Upper lobe of left lung (tissue), 6 donors: ENCODE measurements around the gene ACOXL. TPM values are rescaled to one million over a fixed set of nuclear protein-coding genes. Genes with fewer than 3 reads are reported as not detected.
"Not testable (repeated sequence)": the region's sequence is repeated elsewhere in the genome, so short reads cannot be mapped to it uniquely, and the experiment has no call there.

Source experiments
- ATAC-seq, 2 donors: fragments of 200-7000 bp; cut with Tn5 transposase; one replicate each; pipeline ENCODE4 v1.9.1; 2022; ENCODE audit warnings: mild to moderate bottlenecking in 2 of 2, moderate library complexity in 2 of 2; ENCODE audit not compliant: low FRiP score in 2 of 2
- DNase-seq, 2 donors: peaks; one replicate each; pipeline ENCODE4 v3.0.0-alpha.2; 2019 to 2020
- H3K27ac ChIP-seq, 4 donors: fragments of 200-600 bp; sonication (generic); one replicate each; pipeline ENCODE4 v1.5.1; 2016 to 2019
- H3K27me3 ChIP-seq, 4 donors: fragments of 200-600 bp; sonication (generic); one replicate each; pipeline ENCODE4 v1.5.1; 2017 to 2019
- H3K36me3 ChIP-seq, 4 donors: fragments of 200-600 bp; sonication (generic); one replicate each; pipeline ENCODE4 v1.5.1; 2016 to 2019
- H3K4me1 ChIP-seq, 4 donors: fragments of 200-600 bp; sonication (generic); one replicate each; pipeline ENCODE4 v1.5.1; 2018 to 2019
- H3K4me3 ChIP-seq, 4 donors: fragments of 200-600 bp; sonication (generic); one replicate each; pipeline ENCODE4 v1.5.1; 2017 to 2019; ENCODE audit warnings: mild to moderate bottlenecking in 2 of 4, moderate library complexity in 1 of 4
- H3K9me3 ChIP-seq, 4 donors: fragments of 200-600 bp; sonication (generic); one replicate each; pipeline ENCODE4 v1.5.1; 2018 to 2019
- EP300 ChIP-seq, 4 donors: sonication (generic); formaldehyde crosslinking; IDR thresholded peaks; one replicate each; pipeline ENCODE4 v1.5.1; 2017; ENCODE audit warnings: antibody characterized with exemption in 4 of 4, control low read depth in 2 of 4
- POLR2A ChIP-seq, 4 donors: fragments of 450-650 bp; IDR thresholded peaks; one replicate each; pipeline ENCODE4 v1.5.1; 2016 to 2017; ENCODE audit warnings: antibody characterized with exemption in 4 of 4, mild to moderate bottlenecking in 2 of 4
- POLR2AphosphoS5 ChIP-seq, 2 donors: sonication (generic); formaldehyde crosslinking; IDR thresholded peaks; one replicate each; pipeline ENCODE4 v1.5.1; 2017; ENCODE audit warnings: antibody characterized with exemption in 2 of 2
- WGBS, 2 donors: methylation state at CpG; one replicate each; pipeline ENCODE4 v1.1.5; 2017 to 2018; 5-methylcytosine and 5-hydroxymethylcytosine counted together
- total RNA-seq, 6 donors: library from RNA; depleted of rRNA in 4 of 6; stranded (reverse); fragments of >200 nt in 4 of 6; gene quantifications; one replicate each; pipeline versions ENCODE4 v1.1.0 to v1.2.1, GENCODE V29; 2016 to 2021
- TF ChIP-seq, protein P1 (sequence below), 6 experiments: fragments of 450-650 bp in 4 of 6; fragments of 200-600 bp in 2 of 6; sonication (generic) in 2 of 6; IDR thresholded peaks; one replicate each; pipeline ENCODE4 v1.5.1; 2016 to 2019; ENCODE audit warnings: antibody characterized with exemption in 6 of 6
- donor health status: DM: no; HTN: no; CAD: no; lungs with moderate emphysema.
- donor health status: DM: no; HTN: yes; CAD: no; lungs with severe emphysema.

ACOXL gene
- total RNA-seq, 6 donors from 2014 or later = 30.2 to 128 (median 38.0) TPM

DNA sequence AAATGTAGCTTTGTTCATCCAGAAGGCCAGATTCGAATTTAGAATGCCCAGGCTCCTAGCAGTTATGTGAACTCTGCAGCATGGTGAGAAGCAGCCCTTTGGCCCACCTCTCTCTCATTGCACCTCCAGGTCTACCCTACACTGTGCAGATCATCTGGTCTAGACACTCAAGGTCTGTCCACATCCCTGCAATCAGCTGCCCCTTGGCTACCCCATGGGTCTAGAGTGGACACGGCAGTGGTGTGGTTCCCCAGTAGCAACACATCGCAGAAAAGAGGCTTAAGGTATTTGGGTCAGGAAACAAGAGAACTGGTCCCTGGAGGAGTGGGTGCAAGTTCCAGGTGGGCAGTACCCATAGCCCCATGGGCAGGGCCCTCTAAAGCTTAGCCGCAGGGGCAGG lies 311.7 kb downstream of the ACOXL start:
- TF ChIP-seq POLR2A (IDR thresholded peaks at IDR 0.05) = no peak
- TF ChIP-seq, protein P1, sequence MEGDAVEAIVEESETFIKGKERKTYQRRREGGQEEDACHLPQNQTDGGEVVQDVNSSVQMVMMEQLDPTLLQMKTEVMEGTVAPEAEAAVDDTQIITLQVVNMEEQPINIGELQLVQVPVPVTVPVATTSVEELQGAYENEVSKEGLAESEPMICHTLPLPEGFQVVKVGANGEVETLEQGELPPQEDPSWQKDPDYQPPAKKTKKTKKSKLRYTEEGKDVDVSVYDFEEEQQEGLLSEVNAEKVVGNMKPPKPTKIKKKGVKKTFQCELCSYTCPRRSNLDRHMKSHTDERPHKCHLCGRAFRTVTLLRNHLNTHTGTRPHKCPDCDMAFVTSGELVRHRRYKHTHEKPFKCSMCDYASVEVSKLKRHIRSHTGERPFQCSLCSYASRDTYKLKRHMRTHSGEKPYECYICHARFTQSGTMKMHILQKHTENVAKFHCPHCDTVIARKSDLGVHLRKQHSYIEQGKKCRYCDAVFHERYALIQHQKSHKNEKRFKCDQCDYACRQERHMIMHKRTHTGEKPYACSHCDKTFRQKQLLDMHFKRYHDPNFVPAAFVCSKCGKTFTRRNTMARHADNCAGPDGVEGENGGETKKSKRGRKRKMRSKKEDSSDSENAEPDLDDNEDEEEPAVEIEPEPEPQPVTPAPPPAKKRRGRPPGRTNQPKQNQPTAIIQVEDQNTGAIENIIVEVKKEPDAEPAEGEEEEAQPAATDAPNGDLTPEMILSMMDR (IDR thresholded peaks at IDR 0.05) = no peak
- no peak for TF ChIP-seq POLR2AphosphoS5 (IDR thresholded peaks at IDR 0.05)
- no peak for TF ChIP-seq EP300 (IDR thresholded peaks at IDR 0.05)
- Histone ChIP-seq H3K27ac (no peak overlapping the region), H3K4me1 (no peaks in the 10 kb centered on the region), H3K27me3 (no peaks in the 10 kb centered on the region), H3K9me3 (no peaks in the 10 kb centered on the region), H3K4me3 (no peak overlapping the region), H3K36me3 (no peaks in the 10 kb centered on the region)
- ATAC-seq (no peak), DNase-seq (no peak)
- WGBS, 2 donors = 80 to 93% methylated on average over 4 of the region's 4 CpGs

DNA sequence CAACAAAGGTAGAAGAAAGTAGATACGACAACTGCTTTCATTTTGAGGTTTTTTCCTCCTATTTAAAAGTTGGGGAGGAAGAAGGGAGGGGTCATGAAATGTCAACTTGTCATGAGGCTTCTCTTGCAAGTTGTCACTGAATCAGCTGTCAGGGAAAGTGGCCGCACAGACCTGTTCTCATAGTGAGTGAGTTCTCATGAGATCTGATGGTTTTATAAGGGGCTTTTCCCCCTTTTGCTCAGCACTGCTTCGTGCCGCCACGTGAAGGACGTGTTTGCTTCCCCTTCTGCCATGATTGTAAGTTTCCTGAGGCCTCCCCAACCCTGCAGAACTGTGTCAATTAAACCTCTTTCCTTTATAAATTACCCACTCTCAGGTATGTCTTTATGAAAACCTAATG lies 312.9 kb downstream of the ACOXL start:
- H3K4me3 ChIP-seq, H3K4me1 ChIP-seq, H3K9me3 ChIP-seq, DNase-seq, H3K27ac ChIP-seq, H3K36me3 ChIP-seq, ATAC-seq, H3K27me3 ChIP-seq: not testable (repeated sequence)
- WGBS, 2 donors = 84 to 88% methylated on average over 6 of the region's 6 CpGs

DNA sequence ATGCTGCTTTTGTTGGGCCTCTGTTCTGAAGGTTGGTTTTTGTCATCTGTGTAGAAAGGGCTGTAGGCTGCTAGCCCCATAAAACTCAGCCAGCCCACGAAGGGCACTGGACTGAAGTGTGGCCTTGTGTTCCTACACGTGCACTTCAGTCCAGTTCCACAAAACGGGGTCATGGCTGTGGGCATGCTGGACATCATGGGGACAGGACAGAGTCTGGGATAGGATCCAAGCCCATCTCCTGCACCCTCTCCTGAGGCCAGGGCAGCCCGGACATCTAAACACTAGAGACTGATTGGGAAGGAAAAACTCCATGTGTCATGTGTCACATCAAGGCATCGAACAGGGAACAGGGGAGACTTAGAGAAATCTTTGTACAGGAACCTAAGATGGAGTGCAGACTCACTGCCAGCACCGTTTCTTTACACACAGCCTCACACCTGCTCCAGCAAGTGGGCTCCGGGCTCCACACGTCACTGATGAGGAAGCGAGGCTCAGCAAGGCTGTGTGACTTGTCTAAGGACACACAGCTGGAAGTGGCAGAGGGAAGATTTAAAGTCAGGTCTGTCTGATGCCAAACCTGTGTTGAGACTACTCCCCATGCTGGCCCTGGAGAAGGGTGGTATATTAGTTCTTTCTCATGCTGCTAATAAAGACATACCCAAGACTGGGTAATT lies 313.5 kb downstream of the ACOXL start:
- Histone ChIP-seq H3K27me3 (no peaks in the 10 kb centered on the region), H3K36me3 (no peaks in the 10 kb centered on the region), H3K27ac (no peak overlapping the region), H3K9me3 (no peaks in the 10 kb centered on the region), H3K4me3 (no peak overlapping the region), H3K4me1 (no peaks in the 10 kb centered on the region)
- ATAC-seq = no peak
- DNase-seq = no peak
- 78 to 83% methylated on average over 9 of the region's 9 CpGs for WGBS, 2 donors
- no peak for TF ChIP-seq EP300 (IDR thresholded peaks at IDR 0.05)
- no peak for TF ChIP-seq POLR2AphosphoS5 (IDR thresholded peaks at IDR 0.05)
- TF ChIP-seq, protein P1 (IDR thresholded peaks at IDR 0.05) = no peak
- TF ChIP-seq POLR2A (IDR thresholded peaks at IDR 0.05) = no peak

DNA sequence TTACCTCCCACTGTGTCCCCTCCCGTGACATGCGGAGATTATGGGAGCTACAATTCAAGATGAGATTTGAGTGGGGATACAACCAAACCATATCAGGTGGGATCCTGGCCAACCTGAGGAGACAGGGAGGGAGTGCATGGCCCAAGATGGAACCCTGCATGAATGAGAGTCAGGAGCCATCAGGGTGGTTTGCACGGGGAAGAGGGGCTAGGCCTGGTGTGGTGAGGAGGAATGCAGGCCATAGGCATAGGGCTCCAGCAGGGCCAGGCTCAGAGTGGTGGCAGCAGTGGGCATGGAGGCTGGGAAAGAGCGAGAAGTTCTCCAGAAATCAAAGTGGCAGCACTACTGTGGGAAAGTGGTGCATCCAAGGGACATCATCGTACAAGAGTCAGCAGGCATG lies 314.3 kb downstream of the ACOXL start:
- Histone ChIP-seq H3K4me1 (no peaks in the 10 kb centered on the region), H3K9me3 (no peaks in the 10 kb centered on the region), H3K27me3 (no peaks in the 10 kb centered on the region), H3K4me3 (no peak overlapping the region), H3K36me3 (no peaks in the 10 kb centered on the region), H3K27ac (no peak overlapping the region)
- 97 to 99% methylated on average over 5 of the region's 5 CpGs for WGBS, 2 donors
- no peak for ATAC-seq
- TF ChIP-seq, protein P1 (IDR thresholded peaks at IDR 0.05) = no peak
- TF ChIP-seq POLR2AphosphoS5 (IDR thresholded peaks at IDR 0.05) (no peak), POLR2A (IDR thresholded peaks at IDR 0.05) (no peak), EP300 (IDR thresholded peaks at IDR 0.05) (no peak)
- no peak for DNase-seq

DNA sequence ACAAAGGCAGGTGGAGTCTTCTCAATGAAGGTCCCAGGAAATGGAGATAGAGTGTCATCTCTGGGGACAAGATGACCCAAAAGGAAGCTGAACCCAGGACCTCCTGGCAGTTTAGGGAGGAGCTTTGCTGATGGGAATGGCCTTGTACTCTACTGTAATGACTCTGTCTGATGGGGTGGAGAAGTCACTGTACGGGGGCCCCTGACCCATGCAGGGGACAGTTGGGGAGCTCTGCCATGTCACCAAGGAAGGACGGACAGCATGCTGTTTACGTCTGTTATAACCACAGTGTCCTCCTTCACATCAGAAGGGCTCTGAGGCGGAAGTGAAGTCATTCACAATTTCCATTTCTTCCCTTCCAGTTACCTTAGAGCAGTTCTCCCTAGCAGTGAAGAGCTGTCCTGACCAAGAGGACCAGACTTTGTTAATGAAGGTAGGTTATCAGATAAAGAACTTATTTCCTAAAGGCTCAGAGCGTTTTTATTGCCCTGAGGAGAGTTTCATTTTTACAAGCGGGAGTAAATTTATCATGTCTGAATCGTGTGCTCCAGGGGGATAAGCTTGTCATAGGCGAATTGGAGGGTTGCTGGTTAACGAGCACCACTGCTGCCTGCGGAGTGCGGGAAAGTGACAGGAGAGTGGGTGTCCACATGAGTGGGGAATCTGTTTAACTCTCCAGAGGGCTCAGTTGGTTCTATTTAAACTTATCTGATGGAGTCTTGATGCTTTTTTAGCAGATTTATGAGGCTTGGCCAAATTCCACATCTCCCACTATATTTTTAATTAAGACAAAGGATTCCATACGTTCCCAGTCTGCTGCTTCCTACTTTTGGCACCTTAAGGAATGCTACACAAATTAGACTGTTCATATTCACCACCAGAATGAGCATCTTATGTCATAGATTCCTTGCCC lies 316.7 kb downstream of the ACOXL start:
- Histone ChIP-seq H3K4me1 (no peaks in the 10 kb centered on the region), H3K9me3 (no peaks in the 10 kb centered on the region), H3K36me3 (no peaks in the 10 kb centered on the region), H3K4me3 (no peak overlapping the region), H3K27ac (no peak overlapping the region), H3K27me3 (no peaks in the 10 kb centered on the region)
- DNase-seq (no peak), ATAC-seq (no peak)
- 73 to 79% methylated on average over 12 of the region's 12 CpGs for WGBS, 2 donors
- no peak for TF ChIP-seq POLR2A (IDR thresholded peaks at IDR 0.05)
- no peak for TF ChIP-seq POLR2AphosphoS5 (IDR thresholded peaks at IDR 0.05)
- no peak for TF ChIP-seq EP300 (IDR thresholded peaks at IDR 0.05)
- TF ChIP-seq, protein P1 (IDR thresholded peaks at IDR 0.05) = no peak
